ENCODE measurements around the gene ANKRD39.
A peak's percentile ranks its signal among the peaks of the same experiment; 100 is the strongest.
"Not testable (repeated sequence)": the region's sequence is repeated elsewhere in the genome, so short reads cannot be mapped to it uniquely, and the experiment has no call there.

The ANKRD39 gene

GRCh38 chr2:96806468-96807126, 51.2 kb downstream of the ANKRD39 start:
- peak; percentile 33 for DNase-seq

- DNase-seq: not testable (repeated sequence)
Observed at GRCh38 chr2:96805946-96806345, 51.9 kb downstream of the ANKRD39 start.

- no peak for DNase-seq
Observed at GRCh38 chr2:96804986-96805385, 52.8 kb downstream of the ANKRD39 start.

GRCh38 chr2:96802721-96803120, 55.1 kb downstream of the ANKRD39 start:
- no peak for DNase-seq

GRCh38 chr2:96801786-96802595, 55.8 kb downstream of the ANKRD39 start:
- DNase-seq: peak; percentile 35

GRCh38 chr2:96801005-96801785, 56.6 kb downstream of the ANKRD39 start:
- peak; percentile 79 for DNase-seq

- no peak for DNase-seq
Observed at GRCh38 chr2:96800061-96801004, 57.5 kb downstream of the ANKRD39 start.

- no peak for DNase-seq
Observed at GRCh38 chr2:96799623-96799935, 58.2 kb downstream of the ANKRD39 start.

GRCh38 chr2:96798733-96799622, 58.8 kb downstream of the ANKRD39 start:
- no peak for DNase-seq

Data from activated naive CD4-positive, alpha-beta T cell treated with anti-CD3 and anti-CD28 coated beads, Interleukin-2, amount 50 U/mL, for 16 hours (primary cell).